GM19025 (cell line): ENCODE results near the gene ERGIC3.

Experiments
- ATAC-seq: cut with Tn5 transposase; IDR thresholded peaks from one replicate; pipeline ENCODE4 v1.9.1; 2021; ENCODE audit warnings: mild to moderate bottlenecking, low read depth, moderate library complexity; ENCODE audit not compliant: unreplicated experiment

Gene ERGIC3

DNA sequence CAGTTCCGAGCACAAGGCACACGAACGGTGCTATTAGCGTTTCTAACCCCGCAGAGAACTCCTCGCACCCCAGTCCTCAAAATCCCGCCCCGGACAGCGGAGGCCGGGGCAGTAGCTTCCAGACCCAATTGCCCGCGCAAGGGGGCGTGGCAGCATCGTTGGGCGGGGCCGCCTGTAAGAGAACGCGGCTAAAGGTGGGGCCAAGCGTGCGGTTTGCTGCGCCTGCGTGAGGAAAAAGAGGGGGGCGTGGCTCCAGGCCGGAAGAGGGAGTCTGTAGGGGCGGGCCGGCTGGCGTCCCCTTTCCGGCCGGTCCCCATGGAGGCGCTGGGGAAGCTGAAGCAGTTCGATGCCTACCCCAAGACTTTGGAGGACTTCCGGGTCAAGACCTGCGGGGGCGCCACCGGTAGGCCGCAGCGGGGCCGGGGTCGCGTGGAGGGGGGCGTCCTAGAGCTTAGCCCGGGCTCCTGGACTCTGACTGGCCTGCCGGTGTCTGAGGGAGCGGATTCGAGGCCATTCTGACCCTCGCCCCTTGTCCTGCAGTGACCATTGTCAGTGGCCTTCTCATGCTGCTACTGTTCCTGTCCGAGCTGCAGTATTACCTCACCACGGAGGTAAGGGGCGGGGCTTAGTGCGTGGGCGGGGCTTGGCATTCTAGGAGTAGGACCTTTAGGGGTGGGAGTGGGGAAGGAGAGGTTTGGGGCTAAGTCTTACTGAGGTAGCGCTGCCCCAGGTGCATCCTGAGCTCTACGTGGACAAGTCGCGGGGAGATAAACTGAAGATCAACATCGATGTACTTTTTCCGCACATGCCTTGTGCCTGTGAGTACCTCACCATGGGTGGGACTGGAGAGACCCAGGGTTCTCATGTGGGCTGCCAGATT, at the start of gene ERGIC3:
Gene ERGIC3 (plus strand): TSS at position 296 of the 880 bp plus-strand sequence. CDS start 20 bp downstream, at position 316.
- ATAC-seq: peak; percentile 80

DNA sequence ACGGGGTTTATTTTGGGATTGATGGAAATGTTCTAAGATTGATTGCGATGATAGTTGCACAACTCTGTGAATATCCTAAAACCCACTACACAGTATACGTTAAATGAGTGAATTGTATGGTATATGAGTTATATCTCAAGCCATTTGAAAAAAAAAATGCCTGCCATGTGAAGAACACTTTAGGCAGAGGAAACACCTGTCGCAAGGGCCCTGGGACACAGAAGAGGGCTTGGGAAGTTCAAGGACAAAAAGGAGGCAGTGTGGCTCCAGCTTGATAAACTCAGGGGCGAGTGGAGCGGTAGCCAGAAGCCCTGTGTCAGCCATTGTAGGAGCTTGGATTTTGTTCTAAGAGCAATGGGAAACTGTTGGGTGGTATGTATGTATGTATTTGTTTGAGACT, 49.5 kb upstream of the ERGIC3 start:
- ATAC-seq: no peak

DNA sequence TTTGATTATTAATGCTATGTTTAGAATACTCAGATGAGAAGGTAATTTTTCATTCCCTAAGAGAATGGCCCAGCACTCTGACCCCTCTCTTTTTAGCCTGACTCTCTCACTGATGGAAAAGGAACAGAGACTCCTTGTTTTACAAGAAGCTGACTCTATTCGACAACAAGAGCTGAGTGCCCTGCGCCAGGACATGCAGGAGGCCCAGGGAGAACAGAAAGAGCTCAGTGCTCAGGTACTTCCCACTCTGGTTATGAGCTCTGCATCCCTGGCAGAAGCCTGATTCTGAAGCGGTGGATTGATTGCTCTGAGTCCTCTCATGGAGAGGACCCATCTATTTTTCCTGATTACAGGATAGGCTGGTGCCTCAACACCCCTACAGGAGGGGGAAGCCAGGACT, 45.4 kb upstream of the ERGIC3 start:
- no peak for ATAC-seq

DNA sequence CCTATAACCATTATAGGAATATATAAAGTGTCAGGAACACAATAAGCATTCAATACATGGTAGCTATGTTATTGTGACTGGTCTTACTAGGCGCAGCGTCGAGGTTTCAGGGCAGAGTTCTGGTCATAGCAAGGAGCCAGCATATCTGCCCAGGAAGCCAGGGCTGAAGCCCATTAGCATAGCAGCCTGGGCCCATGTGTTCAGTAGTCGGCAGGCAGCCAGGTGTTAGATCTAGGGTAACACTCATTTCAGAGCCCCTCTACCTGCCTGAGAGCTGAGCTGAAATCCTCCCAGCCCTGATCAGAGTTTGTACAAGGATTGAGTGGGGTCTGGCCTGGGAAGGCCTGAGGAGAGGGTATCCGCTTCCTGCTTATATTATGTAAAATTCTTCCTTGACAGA, 44.6 kb upstream of the ERGIC3 start:
- ATAC-seq: no peak

DNA sequence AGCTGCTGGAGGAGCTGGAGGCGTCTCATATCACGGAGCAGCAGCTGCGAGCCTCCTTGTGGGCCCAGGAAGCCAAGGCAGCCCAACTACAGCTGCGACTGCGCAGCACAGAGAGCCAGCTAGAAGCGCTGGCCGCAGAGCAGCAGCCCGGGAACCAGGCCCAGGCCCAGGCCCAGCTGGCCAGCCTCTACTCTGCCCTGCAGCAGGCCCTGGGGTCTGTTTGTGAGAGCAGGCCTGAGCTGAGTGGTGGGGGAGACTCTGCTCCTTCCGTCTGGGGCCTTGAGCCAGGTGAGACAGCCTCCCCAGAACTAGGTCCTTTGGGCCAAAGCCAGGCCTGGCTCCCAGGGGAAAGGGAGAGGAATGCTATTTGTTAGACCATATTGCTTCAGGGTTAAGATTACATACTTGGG, 44.1 kb upstream of the ERGIC3 start:
- no peak for ATAC-seq

DNA sequence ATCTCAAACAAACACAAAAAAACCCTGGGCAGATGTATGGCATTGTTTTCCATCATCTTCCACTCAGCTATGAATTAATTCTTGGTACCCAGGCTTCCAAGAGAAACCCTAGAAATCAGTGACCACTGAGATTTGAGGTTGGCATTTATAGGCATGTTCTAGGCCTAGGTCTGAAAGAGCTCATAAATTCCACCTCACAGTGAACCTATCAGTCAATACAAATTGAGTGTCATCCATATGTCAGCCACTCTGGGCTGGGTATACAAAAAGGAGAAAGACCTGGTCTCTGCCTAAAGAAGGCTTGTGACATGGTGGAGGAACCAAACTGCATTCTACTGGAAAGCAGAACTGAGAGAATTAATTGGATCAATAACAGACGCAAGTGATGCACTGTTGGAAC, 42.6 kb upstream of the ERGIC3 start:
- ATAC-seq: no peak

DNA sequence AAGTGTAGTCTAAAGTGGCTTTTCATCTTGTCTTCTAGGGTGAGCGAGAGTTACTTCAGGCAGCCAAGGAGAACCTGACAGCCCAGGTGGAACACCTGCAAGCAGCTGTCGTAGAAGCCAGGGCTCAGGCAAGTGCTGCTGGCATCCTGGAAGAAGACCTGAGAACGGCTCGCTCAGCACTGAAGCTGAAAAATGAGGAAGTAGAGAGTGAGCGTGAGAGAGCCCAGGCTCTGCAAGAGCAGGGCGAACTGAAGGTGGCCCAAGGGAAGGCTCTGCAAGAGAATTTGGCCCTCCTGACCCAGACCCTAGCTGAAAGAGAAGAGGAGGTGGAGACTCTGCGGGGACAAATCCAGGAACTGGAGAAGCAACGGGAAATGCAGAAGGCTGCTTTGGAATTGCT, 39.5 kb upstream of the ERGIC3 start:
- ATAC-seq: peak; percentile 53

DNA sequence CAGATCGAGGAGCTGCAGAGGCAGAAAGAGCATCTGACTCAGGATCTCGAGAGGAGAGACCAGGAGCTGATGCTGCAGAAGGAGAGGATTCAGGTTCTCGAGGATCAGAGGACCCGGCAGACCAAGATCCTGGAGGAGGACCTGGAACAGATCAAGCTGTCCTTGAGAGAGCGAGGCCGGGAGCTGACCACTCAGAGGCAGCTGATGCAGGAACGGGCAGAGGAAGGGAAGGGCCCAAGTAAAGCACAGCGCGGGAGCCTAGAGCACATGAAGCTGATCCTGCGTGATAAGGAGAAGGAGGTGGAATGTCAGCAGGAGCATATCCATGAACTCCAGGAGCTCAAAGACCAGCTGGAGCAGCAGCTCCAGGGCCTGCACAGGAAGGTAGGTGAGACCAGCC, 38.6 kb upstream of the ERGIC3 start:
- ATAC-seq: no peak

DNA sequence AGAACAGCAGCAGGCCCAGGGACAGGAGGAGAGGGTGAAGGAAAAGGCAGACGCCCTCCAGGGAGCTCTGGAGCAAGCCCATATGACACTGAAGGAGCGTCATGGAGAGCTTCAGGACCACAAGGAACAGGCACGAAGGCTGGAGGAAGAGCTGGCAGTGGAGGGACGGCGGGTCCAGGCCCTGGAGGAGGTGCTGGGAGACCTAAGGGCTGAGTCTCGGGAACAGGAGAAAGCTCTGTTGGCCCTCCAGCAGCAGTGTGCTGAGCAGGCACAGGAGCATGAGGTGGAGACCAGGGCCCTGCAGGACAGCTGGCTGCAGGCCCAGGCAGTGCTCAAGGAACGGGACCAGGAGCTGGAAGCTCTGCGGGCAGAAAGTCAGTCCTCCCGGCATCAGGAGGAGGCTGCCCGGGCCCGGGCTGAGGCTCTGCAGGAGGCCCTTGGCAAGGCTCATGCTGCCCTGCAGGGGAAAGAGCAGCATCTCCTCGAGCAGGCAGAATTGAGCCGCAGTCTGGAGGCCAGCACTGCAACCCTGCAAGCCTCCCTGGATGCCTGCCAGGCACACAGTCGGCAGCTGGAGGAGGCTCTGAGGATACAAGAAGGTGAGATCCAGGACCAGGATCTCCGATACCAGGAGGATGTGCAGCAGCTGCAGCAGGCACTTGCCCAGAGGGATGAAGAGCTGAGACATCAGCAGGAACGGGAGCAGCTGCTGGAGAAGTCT, 37.9 kb upstream of the ERGIC3 start:
- no peak for ATAC-seq

DNA sequence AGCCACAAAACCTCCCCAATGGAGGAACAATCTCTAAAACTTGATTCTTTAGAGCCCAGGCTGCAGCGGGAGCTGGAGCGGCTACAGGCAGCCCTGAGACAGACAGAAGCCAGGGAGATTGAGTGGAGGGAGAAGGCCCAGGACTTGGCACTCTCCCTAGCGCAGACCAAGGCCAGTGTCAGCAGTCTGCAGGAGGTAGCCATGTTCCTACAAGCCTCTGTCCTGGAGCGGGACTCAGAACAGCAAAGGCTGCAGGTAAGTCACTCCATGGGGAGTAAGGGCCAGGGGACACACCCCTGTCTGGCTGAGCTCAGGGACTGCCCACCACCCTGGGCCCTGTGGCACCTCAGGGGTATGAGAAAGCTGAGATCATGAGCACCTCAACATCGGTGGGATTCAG, 37.1 kb upstream of the ERGIC3 start:
- ATAC-seq: no peak

DNA sequence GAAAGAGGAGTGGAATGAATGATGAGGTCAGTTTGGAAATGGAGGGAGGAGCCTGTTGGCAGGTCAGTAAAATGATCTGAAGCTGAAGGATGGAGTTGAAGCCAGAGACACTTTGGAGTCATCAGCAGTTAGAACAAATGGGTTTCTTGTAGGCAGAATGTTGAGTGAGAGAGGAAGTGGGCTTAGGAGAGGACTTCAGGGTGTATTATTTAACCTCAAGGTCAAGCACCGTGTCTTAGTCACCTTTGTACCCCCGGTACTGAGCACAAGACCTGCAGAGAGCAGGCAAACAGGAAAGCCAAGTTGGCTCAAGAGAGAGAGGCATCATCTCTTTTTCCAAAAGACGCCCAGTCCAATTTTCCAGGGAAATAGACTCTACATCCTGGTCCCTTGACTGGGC, 35.7 kb upstream of the ERGIC3 start:
- ATAC-seq: no peak

DNA sequence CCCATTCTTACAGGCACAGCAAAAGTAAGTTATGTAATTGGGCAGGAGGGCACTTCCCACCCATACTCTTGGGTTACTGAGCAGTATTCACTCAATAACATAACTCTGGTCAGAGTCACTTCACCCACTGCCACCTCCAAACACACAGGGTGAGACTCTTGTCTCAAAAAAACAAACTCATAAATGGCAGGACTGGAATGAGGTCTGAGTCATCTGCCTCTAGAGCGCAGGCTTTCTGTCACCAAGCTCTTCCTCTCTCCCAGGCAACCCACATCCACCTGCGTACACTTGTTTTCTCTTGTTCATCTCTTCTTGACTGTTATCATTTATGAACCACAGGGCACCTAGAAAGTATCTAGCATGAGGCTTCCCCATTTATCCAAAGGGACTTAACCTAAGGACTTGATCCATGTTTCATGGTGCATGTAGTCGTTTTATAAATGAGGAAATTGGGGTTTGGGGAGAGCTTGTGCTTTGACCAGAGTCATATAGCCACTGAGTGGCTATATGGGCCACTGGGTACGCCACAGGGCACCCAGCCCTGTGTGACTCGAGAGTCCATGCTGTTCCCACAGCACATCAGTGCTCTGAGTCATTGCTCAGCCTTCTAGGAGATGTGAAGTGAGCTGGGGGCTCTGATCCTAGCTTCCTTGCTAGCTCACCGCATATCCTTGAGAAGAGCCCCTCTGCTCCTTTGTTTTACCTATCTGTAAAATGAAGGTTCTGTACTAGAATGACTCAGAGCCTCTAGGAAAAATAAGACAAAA, 34.8 kb upstream of the ERGIC3 start:
- no peak for ATAC-seq

DNA sequence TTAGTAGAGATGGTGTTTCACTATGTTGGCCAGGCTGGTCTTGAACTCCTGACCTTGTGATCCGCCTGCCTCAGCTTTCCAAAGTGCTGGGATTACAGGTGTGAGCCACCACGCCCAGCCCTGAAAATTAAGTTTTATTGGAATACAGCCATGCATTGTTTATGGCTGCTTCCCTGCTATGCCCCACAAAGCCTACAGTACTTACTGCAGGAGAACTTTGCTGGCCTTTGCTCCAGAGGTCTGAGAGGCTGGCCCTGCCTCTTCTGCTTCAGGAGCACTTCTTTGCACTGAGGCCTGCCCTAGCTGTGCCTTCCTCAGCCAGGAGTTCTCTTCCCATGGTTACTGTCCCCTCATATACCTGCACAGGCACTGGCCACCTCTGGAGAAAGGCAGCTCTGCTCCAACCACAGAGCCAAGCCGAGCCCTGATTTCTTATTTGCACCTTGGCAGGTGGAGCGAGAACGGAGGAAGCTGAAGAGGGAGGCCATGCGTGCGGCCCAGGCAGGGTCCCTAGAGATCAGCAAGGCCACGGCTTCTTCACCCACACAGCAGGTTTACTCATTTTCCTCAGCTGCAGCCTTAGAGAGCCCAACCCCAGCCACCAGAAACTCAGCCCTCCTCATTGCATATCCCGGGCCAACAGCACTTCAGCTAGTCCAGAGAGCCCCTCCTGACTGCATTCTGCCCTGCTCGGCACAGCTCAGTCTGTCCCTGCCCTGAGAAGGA, 33.2 kb upstream of the ERGIC3 start:
- ATAC-seq: no peak

DNA sequence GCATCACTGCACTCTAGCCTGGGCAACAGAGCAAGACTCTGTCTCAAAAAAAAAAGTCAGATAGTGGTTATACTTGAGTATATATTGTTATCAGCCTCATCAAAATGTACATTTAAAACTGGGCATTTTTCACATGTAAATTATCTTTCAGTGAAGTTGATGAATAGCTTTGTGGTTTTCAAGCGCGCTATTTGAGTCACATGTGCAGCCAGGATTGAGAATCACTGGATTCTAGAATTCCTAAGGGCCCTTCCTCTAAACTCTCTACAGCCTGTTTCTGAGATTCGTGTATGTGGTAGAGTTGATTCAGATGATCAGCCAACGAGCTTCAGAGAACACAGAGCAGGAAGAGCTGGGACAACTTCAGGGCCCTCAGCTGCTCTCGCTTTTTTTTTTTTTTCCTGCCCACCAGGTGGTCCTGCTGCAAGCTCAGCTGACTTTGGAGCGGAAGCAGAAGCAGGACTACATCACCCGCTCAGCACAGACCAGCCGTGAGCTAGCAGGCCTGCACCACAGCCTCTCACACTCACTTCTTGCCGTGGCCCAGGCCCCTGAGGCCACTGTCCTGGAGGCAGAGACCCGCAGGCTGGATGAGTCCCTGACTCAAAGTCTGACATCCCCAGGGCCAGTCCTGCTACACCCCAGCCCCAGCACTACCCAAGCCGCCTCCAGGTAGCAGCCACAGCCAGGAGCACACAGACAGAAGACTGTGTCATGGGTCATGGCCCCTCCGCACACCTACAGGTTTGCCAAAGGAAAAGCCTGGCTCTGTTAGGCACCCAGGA, 30.7 kb upstream of the ERGIC3 start:
- no peak for ATAC-seq

DNA sequence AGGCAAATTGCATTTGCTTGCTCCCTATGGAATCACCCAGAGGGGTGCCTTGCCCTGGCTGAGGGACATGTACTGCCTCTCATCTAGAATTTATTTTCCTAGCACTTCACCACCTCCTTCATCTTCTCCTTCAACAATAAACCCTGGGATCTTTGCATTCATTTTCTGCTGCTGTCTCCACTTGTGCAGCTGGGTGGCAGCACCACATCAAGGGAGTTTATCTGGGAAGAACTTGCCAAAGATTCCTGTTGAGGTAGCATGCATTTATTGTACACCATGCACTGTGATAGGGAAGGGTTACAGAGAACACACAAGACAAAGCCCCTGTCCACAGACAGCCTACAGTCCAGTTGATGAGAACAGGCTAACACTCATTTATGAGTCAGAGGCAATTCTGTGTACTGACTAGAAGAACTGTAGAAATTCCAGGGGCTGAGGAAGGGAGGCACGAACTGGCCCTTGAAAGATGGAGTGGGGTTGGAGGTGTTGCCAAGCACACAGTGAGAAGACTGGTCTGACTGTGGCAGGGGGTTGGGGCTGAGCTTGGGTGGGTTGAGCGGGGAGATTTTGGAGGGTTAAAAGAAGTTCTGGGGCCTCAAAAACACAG, 30.0 kb upstream of the ERGIC3 start:
- ATAC-seq: no peak

DNA sequence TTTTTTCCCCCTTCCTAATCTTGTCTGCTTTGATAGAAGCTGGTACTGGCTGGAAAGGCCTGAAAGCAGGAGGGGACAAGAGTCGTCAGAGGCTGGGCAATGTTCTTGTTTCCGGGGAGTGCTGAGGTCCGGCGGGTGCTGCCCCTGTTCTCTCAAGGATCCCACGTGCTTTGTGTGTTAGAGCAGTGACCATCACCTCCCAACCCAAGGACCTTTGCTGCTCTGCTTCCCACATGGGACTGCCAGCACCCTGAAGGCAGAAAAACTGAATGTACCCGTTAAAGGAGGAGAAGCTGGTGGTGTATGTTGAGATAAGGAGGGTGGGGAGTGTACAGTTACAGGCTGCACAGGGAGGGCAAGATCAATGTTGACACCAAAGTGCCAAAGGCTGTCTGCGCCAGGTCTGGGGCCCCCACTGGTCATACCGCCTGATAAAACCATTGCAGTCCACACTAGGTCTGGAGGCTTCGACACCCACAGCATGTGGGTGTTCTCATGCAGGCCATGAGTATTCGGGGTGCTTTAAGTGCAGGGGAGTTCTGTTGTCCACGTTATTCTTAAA, 27.4 kb upstream of the ERGIC3 start:
- no peak for ATAC-seq

DNA sequence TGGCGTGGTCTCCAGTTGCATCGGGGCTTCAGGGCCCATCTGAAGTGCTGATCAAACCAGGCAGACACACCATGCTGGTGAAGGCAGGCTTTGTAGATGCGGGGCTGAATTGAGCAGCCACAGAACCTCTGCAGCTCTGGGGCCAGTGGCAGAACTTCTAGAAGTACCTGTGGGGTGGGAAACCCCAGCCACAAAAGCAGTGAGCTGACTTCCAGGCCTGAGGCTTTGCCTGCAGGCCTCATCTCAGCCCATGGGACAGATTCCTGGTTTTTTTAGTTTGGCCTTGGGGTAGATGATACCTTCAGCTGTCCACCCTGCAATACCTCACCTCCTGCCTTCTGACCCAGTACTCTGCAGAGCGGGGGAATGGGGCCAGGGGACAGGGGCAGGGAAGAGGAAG, 26.5 kb upstream of the ERGIC3 start:
- ATAC-seq: no peak

DNA sequence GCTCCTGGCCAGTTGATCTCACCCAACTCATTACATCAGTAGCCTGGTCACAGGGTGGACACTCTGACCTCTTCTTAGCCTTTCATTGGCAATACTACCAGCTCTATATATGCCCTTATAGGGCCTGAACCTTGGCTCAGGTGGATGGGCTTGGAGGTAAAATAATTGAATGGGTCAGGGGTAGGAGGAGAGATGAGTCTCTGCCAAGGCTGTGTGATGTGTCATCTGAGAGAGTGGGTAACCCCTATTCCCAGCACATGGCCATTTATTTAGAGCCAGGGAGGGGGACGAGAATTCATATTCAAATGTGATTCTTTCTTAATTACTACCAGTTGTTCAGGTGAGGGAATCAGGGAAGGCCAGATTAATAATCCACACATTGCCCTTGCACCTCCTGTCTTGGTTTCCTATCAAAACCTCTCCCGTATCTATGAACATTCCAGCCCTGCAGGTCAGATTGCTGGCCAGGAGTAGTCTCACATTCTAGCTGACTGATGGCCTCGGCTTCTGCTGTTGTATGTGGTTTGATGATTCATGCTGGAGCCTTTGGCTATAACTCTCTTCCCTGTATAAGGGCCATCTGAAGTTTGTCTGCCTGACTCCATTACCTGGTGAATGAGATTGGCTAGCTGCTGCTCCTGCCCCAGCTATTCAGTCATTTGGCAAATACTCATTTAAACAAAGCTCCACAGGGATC, 25.8 kb upstream of the ERGIC3 start:
- ATAC-seq: no peak
